GM19238 (cell line): ENCODE data around the gene GLIS2.

Experiments
- DNase-seq: peaks from one replicate; pipeline ENCODE4 v3.0.0; 2011; ENCODE audit warnings: low spot score; ENCODE audit not compliant: insufficient read length

GLIS2 gene

DNA sequence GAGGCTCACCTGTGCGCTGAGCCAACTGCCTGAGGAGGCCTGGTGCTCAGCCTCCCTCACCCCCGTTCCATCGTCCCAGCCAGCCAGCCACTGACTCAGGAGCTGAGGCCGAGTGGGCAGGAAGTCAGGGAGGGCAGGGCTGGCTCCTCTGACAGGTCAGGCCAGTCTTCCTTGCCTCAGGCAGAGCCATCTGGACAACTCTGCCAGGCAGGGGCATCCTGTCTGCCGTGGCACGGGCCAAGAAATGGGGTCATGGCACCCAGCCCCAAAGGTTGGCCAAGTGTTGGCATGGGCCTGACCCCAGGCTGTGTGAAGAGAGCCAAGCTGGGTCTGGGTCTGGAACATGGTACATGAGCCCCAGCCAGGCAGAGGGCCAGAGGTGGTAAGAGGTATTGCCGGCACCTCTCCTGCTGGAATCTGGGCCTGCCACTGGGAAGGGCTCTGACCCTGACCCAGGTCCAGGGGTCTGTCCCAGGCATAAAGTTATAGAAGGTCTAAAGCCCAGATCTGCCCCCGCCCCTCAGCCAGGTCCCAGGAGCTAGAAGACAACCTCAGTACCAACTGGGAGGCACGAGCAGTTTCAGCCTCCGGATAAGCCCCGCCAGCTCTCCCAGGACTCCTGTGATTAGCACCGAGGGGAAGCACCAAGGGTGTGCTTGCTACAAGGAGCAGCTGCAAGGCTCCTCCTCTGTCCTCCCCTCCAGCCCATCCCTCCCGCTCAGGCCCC is 53.3 kb downstream of the GLIS2 start:
- DNase-seq, result no peak

DNA sequence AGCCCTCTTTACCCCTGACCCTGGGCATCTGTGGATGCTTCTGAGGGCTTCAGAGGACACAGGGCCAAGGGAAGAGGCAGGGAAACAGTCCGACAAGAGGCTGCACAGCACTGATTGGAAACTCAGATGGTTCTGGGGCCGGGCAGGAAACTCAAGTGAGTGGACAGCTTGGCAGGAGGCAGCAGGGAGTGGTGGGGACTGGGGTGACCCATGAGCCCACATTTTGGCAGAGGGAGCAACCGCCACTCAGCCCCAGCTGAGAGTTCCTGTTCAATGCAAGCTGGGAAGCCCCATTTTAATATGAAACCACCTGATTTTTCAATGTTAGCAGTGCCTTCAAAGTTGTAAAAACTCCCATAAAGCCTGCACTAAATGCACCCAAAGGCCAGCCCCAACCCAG is 54.3 kb downstream of the GLIS2 start:
- DNase-seq, result no peak

DNA sequence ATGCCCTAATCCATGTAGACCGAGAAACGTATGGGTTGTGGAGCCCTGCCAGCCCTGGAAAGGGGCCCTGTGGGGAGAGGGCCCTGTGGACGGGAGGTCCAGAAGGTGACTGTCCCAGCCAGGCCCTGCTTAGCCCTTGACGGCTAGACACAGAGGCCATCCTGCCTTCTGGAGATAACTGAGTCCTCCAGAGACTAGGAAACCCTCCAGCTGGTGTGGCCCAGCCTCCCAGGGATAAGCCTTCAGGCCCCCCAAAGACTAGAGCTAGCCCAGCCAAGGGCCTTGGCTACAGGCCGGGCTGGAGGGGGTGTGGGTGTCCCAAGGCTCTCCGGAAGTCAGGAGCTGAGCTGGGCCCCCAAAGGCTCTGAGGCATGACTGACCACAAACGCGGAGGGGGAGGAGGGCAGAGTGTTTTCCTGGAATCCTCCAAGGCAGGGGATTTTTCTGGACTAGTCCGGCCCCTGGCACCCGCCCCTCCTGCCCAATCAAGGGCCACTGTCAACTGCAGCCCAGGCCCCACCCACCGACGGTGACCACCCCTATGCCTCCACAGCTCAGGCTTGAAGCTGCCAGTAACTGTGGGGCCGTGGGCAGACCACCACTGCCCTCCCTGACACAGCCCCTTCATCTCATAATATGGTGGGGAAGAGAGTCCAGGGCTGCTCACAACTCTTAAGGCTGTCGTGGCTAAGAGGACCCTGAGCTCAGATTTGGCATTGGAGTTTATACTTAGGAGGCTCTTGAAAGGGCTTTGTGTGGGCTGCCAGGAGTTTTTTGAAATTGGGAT is 54.9 kb downstream of the GLIS2 start:
- no peak for DNase-seq

DNA sequence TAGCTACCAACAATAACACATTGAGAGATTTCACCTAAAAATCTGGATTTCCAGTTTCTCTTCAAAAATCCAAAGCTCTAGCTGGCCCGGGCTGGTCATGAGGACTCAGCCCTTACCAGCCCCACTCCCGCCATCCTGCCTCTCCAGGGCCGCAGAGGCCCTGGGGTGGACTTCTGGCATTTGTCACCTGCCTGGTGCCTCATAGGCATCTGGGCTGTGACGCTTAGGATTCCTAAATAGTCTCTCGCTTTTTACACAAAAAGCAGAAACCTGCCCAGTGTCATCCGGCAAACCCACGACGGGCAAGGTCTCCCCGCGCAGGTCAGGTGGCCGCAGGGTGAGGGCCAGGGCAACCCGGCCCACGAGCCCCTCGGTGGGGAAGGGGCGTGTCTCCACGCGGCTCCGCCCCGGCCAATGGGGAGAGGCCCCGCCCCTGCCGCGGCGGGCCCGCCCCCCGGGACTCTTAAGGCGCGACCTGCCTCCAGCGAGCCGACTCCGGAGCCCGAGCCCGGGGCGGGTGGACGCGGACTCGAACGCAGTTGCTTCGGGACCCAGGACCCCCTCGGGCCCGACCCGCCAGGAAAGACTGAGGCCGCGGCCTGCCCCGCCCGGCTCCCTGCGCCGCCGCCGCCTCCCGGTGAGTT is 55.6 kb downstream of the GLIS2 start, which contains the start of gene VASN:
VASN (plus strand) TSS at position 492 of the 644 bp plus-strand sequence. CDS start 9,030 bp downstream, outside the sequence.
- DNase-seq, result peak; percentile 90

DNA sequence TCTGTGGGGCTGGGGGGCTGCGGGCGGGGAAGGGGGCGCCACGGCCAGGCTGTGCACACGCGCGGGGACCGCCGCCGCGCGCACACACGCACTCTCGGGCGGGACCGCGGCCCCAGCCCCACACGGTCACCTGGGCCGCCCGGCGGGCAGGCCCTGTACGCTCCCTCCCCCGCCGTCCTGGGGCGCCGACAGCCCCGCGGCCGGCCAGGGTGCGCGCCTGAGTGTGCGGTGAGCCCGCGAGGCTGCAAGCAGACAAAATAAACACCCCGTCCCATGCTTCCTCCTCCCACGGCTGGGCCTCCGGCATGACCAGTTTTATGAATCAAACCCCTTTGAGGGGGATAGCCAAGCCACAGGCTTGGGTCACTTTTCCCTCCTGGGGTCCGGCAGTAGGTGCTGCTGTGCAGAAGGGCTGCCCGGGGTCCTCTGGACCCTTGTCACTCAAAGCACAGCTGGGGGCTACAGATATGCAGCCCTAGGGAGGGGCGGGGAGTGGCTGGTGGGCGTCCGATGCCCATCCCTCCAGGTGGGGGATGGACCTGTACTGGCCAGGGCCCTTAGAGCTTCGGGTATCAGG is 56.2 kb downstream of the GLIS2 start:
- no peak for DNase-seq

DNA sequence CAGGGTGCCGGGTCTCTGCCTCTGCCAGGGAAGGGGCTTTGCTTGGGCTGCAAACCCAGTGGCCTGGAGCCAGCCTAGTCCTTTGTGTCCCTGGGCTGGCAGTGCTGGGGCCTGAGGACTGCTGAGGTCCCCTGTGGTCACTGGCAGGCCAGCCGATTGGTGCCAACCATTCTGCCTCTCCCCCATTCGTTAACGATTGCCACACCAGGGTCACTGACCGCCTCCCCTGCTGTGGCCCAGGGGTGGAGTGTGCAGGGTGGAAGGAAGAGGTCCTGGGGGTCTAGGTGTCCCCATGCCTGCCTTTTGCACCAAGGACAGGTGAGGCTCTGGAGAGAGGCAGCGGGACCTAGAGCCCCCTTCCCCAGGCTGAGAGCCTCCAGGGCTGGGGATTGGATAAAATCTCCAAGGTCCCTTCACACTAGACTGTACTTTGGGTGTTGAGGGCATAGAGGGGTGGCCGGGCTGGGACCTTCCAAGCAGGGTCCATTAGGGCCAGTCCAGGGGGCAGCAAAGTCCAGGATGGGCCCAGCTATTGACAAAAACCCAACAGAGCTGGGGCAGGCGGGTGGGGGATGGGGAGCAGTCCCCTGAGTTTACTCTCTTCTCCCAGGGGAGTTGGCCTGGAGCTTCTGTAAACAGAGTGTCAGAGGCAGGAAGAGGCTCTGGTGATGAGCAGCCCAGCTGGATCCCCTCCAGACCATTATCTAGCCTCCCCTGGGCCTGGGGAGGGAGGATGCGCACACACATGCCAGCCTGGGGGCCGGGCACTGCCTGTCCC is 56.9 kb downstream of the GLIS2 start:
- peak; percentile 45 for DNase-seq

DNA sequence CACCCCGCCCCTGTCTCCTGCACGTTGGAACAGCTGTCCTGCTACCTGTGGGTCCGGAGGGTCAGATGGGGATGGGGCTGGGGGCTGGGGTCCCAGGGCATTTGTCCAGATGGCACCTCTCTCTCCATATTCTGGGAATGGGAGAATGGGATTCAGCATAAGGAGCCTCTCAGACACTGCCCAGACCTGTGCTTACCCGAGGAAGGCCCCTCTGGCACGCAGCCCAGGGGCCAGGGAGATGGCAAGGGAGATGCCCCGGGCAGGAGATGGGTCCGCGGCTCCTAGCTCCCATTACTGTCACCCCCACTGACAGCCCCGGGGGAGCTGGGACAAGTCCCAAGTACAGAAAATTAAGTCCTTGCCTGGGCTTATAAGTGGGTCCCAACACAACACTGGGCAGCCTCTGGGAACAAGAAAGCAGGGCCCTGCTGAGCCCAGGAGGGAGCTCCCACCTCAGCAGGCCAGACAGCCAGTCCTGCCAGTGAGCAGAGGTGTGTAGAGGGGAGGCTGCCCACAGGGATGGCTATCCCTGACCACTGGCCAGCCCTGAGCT is 57.6 kb downstream of the GLIS2 start:
- no peak for DNase-seq

DNA sequence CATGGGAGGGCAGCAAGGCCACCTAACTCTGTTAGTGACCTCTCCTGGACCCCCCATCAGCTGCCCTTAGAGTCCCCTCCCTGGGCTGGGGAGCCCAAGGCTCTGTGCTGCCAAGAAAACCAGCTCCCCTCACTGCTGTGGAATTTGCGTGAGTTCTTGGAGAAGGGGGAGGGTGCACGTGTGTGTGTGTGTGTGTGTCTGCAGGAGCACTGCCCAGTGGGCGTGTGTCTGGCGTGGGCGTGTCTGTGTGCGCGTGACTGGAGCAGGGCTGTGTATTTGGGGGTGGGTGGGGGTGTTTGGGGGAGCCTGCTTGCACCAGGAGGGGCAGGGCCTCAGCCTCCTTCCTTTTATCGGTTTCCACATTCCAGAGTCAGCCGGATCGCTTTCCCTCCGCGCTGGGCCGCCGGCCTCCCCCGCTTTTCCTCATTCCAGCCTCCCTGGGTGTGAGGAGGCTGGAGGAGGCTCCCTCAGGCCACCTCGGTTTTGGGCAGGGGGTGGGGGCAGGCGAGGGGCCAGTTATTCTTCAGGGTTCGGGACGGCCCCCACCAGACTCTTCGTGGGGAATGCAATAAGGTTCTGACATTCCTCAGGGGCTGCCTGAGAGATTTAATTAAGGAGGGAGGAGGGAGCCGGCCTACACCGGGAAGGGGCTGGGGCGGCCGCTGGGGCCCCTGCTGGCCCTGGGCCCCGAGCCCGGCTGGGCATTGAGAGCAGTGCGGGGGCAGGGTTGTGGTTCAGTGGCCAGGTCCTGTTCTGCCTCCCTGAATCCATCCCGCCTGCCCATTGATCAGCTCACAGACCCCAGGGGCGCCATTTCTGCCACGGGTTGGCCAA is 58.3 kb downstream of the GLIS2 start:
- no peak for DNase-seq

DNA sequence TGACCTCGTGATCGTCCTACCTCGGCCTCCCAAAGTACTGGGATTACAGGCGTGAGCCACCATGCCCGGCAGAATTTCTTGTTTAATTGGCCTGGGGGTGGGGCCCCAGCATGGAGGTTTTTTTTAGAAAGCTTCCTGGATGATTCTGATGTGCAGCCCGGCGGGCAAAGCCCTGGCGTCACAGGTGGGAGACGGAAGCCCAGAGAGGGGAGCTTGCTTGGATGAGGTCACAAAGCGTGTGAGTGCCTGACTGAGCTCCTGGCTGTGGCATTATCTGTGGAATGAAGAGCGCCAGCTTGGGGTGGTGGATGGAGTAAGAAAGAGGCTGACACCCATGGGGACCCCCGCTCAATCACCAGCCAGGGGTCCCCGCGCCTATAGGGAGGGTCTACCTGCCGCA is 59.9 kb downstream of the GLIS2 start:
- DNase-seq, result no peak

DNA sequence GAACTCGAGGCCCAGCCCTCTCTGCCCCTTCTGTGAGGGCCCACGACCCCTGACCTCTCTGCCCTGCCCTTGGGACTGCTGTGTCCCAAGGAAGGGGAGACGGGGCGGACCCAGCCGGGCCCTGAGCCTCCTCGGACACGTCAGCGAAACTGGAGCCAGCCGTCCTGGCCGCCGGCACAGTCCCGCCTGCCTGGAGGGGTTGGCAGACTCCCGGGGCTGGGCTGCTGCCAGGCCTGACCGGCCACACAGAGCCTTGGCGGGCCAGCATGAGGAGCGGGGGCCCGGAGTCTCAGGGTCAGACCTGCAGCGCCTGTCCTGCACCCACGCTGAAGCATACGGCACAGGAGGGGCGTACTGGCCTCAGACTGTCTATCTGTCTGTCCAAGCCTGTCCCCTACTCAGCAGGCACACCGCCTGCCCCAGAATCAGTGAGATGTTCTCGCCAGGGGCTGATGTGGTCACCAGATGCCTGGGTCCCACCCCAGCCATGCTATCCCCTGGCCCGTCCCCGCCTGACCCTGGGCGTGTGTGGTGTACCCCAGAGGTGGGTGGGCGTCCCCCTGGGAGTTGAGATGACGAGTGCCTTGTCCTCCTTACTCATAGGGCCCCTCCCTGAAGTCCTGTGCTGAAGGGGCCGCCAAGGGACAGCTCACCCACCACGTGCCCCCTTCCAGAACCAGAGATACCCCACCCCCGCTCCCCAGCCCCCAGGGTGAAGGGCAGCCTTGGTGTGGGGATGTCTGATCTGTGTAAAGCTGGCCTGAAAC is 60.4 kb downstream of the GLIS2 start:
- DNase-seq, result no peak

DNA sequence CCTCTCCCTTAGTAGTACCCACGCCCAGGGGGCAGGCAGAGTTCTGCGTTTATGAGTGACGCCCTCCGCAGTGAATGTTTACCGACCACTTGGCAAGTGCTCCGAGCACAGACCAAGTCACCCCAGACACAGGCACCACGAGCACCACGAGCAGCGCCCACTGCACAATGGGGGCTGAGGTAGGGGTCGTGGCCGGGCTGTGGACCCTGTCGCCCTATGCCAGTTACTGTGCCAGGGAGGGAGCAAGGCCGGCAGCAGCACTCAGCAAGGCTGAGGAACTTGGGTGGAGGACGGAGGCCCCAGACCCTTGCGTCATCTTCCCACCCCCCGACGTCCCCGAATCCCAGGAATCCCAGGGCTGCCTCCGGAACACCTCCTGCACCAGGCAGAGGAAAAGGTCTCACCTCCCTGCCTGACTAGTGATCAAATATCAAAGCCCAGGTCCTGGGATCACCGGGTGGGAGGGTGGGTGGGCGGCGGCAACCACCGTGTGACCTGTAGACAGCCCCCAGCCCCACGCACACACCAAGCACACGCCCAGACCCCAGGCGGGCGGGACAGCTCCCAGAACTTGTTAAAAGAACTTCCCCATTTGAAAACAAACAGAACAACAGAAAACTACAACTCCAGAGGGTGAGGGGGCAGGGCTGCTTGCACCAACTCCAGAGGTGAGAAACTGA is 61.2 kb downstream of the GLIS2 start:
- no peak for DNase-seq

DNA sequence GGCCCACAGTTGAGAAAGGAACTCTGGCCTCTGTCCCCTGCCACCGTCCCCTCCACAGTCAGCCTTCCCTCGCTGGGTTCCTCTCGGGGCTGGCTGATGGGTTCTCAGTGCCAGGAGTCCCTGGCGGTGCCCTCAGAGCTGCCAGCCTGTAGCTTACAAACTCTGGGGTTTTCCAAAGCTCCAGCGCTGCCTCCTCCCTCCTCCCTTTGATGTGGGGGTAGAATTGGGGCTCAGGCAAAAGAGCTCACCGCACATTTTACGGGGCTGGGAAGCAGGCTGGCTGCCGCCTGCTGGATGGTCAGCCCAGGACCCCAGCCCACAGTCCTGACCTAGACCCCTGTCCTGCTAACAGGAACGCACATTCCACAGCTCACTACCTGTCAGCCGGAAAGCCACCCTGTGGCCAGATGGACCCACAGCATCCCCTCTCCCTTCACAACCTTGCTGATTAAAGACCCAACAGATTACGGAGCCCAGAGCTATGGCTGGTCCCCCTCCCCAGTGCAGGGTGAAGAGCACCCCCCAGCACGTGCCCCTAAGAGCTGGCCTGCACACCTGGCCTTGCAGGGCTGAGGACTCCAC is 61.8 kb downstream of the GLIS2 start:
- DNase-seq, result no peak

DNA sequence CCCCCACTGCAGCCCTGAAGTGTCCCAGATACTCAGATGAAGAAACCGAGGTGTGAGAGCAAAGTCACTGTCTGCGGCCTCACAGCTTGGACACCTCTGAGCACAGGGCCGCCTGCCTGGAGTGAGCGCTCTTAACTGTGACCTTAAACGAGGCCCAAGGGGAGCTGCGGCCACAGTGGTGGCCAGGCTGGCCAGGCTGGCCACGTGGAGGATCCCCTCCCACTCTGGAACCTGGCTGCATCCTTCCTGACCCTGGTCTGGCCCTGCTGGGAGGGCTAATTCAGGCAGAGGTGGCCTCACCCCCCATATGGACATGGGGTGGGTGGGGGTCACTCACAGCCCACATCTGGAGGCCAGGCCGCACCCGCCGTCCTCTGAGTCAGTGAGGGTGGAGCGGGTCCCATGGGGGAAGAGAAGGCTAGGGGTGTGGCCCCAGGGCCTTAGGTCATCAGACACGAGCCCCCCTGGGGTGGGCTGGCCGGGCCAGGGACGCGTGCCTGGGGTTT is 62.3 kb downstream of the GLIS2 start:
- DNase-seq, result no peak

DNA sequence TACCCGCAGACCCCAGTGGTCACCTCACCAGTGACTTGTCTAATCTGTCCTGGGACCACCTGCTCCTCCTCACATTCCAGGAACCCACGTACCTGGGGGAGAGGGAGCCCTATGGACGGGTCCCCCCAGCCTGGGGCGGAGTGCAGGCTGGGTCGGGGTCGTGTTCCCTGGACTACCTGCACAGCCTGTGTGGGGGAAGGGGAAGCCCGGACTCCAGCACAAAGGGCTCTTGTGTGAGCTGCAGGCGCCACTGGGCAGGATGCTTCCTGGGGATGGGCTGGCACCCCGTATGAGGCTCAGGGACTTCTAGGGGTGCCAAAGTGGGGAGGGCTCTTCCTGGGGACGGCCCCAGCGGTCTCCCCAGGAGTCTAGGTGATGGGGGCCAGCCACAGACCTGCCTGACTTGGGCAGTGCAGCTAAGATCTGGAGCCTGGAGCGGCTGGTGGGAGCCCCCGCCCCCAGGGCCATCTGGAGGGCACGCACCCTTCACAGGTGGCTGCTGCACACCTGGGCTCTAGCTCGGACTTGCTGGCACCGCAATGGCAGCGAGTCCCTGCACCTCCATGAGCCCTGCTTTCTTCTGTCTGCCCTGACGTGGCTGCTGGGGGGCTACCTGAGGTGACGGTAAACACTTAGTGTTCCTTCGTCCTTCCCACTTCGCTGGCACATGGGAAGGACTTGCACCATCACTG is 63.3 kb downstream of the GLIS2 start:
- DNase-seq, result no peak

DNA sequence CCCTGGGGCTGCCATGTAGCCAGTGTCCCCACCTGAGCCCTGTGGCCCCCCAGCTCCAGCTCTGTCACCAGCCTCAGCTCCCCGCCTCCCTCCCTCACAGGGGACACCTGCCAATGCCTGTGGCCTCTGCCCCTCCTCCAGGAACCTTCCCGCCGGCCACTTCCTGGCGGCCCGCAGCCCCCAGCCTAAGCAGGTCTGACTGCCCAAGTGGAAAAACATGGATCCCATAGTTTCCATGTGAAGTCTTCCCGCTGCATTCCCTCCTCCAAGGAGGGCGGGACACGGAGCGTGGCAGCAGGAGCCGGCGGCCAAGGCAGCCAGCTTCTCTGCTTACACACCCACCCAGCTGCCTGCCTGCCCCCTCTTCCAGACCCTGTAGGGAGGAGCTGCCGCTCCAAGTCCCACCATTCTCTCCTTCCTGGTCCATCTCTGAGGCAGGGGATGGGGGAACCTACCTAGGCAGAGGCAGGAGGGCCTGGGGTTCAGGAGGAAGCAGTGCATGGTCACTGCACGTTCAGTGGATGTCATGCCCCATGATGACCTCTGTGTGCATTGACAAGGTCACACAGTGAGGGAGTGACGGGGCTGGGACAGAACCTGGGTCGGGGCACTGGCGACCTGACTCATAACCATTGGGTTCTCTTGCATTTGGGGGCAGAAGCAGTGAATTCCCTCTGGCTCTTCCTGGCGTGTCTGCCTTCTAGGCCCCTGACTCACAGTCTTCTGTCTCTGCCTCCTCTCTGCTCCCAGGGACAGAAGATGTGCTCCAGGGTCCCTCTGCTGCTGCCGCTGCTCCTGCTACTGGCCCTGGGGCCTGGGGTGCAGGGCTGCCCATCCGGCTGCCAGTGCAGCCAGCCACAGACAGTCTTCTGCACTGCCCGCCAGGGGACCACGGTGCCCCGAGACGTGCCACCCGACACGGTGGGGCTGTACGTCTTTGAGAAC is 64.5 kb downstream of the GLIS2 start:
- no peak for DNase-seq
